Right lung (tissue), 5 donors: ENCODE data around the gene INPP5D. TPM values are rescaled to one million over a fixed set of nuclear protein-coding genes. Genes with fewer than 3 reads are reported as not detected.
A peak's percentile ranks its signal among the peaks of the same experiment; 100 is the strongest.
"Not testable (repeated sequence)": the region's sequence is repeated elsewhere in the genome, so short reads cannot be mapped to it uniquely, and the experiment has no call there.

Experiments
- DNase-seq, 2 donors: peaks; one replicate each; pipeline ENCODE4 v3.0.0-alpha.2; 2013
- polyA plus RNA-seq, 5 donors: library from polyadenylated mRNA; unstranded; fragments of 120-200 nt; gene quantifications; one replicate each; pipeline versions ENCODE4 v1.2.1 to v1.2.3, GENCODE V29; 2013; ENCODE audit warnings: inconsistent platforms in 1 of 5, low replicate concordance in 1 of 5; ENCODE audit not compliant: insufficient read length in 5 of 5, insufficient read depth in 1 of 5

Gene INPP5D
- polyA plus RNA-seq, 5 donors: 8.4 to 14.6 (median 12.8) TPM

DNA sequence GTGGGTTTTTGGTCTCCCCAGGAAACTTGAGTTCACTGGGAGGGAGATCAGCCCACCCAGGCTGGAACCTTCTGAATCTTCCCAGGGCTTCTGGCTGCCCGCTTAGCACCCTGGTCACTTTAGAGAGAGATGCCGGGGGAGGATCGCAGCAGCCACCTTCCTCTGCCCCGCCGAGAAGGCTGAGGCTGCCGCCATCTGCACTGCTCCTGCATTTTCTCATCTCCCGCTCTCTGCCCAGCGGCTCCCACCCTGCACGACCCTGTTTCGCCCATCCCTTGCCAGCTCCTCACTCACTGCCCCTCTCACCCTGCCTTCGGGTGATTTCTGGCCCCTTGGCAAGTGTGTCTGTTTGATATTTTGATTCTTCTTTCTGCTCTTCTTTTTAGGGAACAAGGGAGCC is 108.8 kb downstream of the INPP5D start:
- no peak for DNase-seq

DNA sequence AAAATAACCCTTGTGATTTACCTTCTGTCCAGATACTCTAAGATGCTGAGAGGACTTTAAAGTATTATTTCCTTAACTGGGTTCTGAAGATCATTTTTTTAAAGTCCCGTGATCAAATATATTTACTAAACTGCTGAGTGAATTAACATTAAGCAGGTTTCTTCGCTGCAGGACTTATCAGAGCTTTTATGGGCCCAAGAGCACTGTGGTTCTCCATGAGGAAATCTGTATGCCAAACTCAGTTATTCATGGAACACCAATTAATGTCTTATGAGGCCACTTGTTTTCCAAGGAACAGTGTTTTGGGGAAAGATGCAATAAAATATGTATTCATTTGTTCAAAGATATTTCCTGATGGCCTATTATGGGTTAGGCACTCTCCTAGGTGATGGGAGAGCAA is 111.2 kb downstream of the INPP5D start:
- no peak for DNase-seq

DNA sequence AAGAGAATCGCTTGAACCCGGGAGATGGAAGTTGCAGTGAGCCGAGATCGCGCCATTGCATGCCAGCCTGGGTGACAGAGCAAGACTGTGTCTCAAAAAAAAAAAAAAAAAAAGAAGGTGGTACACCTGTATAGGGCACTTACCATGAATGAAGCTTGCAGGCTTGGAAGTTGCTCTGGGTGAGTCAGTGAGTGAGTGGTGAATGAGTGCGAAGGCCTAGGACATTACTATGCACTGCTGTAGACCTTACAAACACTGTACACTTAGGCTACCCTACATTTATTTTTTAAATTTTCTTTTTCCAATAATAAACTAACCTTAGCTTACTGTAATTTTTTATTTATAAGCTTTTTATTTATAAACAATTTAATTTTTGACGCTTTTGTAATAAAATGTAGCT is 113.0 kb downstream of the INPP5D start:
- DNase-seq: no peak

DNA sequence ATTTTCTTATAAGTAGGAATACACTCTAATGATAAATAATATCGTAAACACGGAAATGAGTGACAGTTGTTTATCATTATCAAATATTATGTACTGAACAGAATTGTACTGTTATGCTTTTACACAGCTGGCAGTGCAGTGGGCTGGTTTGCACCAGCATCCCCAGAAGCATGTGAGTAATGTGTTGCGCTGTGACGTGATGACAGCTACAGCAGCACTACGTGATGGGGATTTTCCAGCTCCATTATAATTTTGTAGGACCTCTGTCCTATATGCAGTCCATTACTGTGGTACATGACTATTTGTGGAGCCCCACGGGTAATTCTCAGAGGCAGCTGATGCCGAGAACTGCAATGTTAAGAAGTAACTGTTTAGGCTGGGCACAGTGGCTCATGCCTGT is 114.0 kb downstream of the INPP5D start:
- DNase-seq: no peak

DNA sequence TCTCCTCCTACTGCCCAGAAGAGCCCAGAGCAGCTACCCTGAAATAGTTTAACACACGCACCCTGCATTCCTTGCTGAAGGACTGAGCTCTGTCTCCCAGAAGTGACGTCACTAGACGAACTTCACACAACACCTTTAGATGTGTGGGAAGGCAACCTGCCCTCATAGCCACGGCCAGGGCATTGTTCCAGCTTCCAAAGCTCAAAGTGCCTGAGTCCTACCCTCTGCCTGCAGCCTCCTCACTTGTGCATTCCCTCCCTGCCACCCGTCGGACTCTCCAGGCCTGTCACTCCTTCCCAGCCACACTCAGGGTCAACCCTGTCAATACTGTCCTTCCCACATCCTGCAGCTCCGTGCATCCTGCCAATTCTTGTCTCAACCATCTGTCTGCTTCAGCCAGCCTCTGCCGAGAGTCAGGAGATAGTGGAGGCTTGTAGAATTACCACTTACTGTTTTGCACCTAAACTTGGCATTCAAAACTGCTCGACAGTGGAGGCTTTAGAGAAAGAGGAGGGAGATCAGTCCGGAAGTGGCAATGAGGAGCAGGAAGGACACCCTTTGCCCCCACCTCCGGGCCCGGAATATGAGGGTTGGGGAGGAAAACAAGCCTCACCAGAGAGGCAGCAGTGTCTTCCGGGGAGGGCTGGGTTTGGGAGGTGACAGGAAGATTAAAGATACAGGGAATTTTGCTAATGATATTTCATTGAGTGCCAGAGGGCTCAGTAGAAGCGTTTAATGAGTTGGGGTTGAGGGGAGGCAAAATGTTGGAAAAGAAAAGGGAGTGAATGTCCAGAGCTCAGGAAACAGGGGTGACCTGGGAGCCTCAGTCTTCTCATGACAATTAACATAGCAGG is 119.1 kb downstream of the INPP5D start:
- no peak for DNase-seq

DNA sequence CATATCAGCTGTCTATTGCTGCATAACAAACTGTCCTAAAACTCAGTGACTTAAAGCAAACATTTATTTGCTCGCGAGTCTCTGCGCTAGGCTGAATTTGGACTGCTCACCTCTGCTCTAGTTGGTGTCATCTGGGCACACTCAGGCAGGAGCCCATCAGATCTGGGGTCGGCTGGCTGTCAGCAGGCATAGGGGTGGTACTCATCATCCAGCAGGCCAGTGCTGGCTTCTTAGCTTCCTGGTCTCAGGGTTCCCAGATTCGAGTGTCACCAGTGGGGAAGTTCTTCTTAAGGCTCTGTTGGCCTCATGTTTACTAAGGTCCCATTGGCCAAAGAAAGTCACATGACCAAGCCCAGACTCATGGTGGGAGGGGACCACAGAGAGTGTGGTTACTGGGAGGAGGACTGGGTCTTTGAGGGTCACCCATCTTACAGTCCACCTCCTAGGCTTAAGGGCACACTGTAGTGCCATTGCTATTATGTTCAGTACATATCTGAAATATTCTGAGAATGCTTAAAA is 119.8 kb downstream of the INPP5D start:
- DNase-seq: no peak

DNA sequence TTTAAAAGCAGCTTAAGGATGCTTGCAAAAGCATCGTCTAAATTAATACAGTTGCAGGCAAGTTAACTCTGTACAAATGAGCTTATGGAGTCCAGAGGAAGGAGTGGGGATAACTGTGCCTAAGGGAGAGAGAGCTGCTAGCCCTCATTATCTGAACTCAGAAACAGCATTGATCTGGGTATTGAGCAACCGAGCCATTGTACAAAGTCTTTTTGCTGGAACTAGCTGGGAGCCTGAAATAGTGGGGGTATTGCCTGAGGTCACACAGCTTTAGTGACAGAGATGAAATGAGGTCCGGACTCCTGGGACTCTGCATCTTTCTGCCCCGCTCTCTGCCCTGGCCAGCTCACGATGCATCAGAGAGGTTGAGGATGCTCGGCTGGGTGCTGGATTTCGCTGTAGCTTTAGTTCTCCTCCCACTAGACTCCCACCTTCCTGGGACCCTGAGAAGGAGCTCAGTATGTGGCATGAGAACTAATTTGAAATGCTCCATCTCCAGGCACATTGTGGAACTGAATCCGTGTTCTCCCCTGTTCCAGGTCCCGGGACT is 123.8 kb downstream of the INPP5D start:
- no peak for DNase-seq

DNA sequence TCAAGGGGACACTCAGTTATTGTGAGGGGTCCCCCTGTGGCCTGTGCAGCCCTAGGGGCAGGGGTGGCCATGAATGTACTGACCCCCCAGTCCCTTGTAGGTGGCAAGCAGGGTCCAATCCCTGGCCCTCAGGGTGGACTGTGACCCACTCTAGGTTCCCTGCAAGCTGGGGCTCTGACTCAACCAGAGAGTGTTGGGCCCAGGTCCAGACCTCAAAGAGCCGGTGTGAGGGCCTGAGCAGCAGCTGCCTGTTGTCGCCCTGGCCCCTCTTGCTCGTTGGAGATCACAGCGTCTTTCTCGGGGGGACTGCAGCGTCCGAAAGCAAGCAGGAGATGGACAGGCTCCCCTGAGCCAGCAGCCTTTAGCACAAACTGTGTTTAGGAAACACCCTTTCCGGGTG is 124.5 kb downstream of the INPP5D start:
- DNase-seq: no peak

DNA sequence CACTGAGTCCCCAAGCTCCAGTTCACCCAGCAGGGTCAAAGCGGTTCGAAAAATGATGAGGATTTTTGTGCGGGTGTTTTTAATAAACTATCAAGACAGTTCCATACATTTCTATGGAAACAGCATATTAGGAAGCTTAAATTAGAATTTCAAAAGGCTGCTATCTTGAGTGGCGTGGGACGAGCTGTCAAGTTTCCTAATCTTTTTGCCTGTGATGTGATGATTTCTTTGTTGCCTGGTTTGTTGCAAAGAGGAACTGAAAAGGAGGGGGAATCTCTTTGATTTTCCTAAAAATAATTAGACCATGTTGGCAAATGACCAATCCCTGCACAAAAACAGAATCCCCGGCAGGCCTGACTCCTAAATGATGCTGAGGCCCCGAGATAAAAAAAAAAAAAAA is 125.2 kb downstream of the INPP5D start:
- DNase-seq: peak in 1 of 2 donors; percentile 28

DNA sequence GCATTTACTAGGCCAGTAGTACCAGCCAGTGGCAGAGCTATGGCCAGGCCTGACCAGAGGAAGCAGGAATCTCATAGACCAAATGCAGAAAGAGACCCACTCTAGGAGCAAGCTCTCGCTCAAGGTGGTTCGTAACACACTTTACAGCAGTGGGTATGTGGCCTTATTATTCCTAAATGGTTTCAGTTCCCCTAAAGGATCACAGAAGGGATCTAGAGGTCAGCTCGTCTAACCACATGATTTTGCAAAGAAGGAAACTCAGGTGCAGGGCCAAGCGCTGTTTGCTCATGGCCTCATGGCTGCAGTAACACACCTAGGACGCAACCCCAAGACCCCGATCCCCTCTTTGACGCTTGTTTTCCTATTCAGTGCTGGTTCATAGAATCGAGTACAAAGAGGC is 125.8 kb downstream of the INPP5D start:
- no peak for DNase-seq

DNA sequence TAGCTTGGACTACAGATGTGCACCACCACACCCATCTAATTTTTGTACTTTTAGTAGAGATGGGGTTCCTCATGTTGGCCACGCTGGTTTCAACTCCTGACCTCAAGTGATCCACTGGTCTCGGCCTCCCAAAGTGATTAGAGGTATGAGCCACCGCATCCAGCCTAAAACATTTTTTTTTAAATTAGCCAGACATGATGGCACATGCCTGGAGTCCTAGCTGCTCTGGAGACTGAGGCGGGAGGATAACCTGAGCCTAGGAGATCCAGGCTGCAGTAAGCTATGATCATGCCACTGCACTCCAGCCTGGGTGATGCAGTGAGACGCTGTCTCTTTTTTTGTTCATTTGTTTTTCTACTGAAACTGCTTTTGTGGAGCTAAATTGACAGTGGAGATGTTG is 126.7 kb downstream of the INPP5D start:
- DNase-seq: no peak

DNA sequence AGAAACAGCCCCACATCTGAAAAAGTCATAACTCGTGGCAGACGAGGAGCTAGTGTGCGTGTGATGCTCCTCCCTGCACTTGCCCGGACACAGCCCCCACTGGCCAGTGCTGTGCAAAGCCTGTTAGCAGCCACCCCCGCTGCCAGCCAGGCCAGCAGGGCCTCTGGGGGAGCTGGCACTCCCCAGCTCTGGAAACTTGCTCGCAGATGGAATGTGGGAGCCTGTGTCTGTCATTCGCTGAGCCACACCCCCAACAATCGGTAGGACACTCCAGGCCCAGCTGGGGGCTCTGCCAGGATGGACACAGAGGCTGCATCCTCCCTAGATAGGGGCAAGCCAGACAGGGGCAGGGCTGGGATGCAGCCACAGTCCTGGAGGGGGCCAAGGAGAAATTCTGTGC is 128.9 kb downstream of the INPP5D start:
- no peak for DNase-seq

DNA sequence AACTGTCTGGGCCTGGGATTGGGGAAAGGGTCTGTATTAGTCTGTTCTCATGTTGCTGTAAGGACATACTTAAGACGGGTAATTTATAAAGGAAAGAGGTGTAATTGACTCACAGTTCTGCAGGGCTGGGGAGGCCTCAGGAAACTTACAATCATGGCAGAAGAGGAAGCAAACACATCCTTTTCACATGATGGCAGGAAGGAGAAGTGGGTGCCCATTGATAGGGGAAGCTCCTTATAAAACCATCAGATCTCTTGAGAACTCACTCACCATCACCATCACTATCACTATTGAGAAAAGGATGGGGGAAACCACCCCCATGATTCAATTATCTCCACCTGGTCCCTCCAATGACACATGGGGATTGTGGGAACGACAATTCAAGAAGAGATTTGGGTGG is 130.9 kb downstream of the INPP5D start:
- not testable (repeated sequence) for DNase-seq

DNA sequence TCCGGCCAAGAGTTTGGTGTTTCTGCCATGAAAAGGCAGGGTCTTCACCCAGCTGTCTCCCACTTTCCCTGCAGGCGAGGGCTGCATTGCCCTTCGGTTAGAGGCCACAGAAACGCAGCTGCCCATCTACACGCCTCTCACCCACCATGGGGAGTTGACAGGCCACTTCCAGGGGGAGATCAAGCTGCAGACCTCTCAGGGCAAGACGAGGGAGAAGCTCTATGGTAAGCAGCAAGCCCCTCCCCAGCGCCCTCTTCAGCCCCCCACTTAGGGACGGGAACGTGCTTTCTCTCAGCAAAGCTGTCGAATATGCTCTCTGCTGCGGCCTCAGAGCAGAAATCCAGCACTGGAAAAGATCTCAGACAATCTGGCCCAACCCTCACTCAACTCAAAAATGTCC is 133.6 kb downstream of the INPP5D start:
- no peak for DNase-seq

DNA sequence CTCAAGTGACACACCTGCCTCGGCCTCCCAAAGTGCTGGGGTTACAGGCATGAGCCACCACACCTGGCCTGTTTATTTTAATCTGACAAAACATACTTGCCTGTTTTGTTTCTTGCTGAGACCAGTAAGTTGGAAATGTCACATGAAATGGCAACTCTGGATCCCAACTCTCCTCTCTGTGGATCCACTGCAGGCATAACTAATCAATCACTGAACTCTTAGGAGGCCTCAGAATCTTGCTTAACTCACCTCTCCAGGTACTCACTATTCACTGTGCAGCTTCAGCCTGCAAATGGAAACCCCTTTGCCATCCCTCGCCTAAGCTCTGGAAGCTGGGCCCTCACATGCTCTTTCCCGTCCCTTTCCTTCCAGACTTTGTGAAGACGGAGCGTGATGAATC is 134.9 kb downstream of the INPP5D start:
- no peak for DNase-seq

DNA sequence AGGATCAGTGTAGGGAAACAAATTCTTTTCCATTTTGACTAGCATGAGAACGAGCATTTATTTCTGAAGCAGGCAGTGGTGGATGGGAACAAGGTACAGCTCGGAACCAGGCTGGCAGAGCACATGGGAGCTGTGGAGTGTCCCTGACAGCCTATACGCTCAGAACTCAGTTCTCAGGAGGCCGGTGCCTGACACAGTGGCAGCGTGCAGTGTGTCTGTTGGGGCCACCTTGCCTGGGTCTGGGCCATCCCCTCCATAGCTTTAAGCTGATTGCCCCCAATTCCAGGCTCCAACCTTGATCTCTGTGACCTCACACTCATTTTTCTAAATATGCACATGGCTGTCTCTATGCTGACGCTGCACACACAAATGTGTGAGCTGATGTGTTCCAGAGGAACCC is 136.9 kb downstream of the INPP5D start:
- no peak for DNase-seq

DNA sequence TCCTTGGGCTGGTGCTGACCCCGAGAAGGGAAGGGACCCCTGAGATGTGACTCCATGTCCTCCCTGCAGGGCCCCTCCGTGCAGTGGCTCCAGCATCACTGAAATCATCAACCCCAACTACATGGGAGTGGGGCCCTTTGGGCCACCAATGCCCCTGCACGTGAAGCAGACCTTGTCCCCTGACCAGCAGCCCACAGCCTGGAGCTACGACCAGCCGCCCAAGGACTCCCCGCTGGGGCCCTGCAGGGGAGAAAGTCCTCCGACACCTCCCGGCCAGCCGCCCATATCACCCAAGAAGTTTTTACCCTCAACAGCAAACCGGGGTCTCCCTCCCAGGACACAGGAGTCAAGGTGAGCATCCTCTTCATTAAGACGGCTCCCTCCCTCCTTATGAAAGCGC is 137.9 kb downstream of the INPP5D start:
- DNase-seq: no peak

DNA sequence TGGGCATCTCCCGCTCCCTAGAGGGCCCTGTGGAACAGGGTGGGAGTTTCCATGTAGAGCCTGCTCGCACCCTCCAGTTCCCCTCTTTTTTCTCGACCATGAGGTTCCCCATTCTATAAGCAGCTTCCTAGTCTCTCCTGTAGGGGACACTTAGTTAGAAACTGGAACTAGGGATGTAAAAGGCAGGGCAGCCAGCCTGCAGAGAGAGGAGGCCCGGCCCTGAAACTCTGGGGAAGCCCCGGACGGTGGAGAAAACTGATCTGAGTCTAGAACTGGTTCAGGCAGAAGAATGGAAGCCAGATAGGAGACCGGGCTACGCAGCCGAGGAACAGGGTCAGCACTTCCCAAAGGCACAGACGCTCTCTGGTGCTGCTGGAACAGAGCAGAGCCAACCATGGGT is 139.7 kb downstream of the INPP5D start:
- DNase-seq: no peak

DNA sequence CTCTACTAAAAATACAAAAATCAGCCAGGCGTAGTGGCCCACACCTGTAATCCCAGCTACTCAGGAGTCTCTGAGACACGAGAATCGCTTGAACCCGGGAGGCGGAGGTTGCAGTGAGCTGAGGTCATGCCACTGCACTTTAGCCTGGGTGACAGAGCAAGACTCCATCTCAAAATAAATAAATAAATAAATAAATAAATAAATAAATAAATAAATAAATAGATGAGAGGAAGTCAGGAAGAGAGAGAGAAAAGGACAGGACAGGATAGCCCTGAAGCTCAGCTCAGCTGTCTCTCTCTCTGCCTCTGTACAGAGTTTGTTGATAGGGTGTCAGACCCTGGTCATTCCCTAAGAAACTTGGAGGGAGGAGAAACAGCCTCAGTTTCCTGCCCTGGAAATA is 140.6 kb downstream of the INPP5D start:
- not testable (repeated sequence) for DNase-seq

DNA sequence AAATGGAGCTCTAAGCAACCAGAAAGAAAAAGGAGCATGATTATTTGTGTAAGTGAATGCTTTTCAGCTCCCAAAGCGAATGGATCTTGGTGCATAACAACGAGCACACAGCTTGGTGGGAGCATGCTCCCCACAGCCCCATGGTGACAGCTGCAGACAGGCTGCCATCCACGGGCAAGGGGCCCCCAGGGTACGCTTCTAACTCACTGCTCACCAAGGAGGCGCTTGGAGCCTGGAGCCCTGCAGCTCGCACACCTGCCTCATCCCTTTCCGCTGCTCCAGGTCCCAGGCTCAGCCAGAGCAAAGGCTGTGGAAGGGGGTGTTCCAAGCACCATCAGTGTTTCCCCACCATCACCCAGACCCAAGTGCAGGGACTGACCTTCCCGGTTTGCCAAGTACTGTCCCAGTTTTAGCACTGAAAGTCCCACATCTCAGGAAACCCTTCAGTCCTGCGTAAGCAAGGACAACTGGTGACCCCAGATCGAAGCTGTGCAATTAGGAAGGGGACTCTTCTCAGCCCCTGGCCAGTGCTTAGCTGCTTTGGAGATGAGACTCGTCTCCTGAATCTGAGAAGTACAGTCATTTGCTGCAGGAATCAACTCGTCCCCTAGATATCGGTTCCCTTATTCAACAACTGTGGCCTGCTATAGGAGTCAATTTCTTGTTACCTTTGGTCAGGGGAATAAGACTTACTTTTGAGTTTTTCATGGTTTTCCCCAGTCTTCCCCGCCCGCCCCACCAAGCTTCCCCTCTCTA is 141.3 kb downstream of the INPP5D start:
- no peak for DNase-seq

DNA sequence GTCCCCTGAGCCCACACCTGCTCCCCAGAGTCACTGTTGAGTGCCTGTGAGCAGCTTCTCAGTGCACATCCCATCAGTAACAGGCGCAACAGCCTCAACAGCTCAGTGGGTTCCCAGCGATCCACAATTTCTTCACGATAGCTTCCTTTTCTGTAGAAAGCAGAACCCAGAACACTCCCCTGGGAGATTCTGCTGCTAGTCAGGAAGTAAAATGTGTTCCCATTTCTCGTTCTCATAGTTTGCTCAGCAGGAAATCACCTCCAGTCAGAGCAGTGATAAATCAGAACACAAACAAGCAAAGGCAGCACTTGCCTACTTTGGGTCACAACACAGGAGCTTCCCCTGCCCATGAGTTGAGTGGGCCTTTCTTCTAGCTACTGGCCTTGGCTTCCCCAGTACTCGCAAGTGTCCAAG is 142.4 kb downstream of the INPP5D start:
- no peak for DNase-seq

DNA sequence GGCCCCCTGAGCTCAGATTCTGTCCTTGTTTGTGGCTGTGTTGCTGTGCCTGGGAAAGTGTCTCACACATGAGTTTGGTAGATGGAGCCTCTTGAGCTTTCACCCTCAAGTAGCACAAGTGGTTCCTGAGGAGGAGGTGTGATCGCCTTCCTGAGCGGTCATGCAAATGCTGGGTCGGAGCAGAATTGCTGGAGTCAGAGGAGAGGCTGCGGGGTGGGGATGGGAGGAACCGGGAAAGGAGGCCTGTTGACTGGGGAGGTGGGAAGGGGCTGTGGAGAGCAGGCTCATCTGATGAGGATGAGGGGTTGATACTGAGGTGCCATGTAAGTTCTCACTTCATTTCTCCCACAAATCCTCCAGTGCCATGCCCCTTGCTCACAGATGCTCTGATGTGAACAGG is 142.9 kb downstream of the INPP5D start:
- no peak for DNase-seq
